Stromal cell of bone marrow (primary cell): ENCODE measurements around the gene YRDC.
"Not testable (repeated sequence)": the region's sequence is repeated elsewhere in the genome, so short reads cannot be mapped to it uniquely, and the experiment has no call there.

Experiments used
- DNase-seq: peaks from one replicate; pipeline ENCODE4 v3.0.0-alpha.2; 2012; ENCODE audit warnings: low read depth

The YRDC gene

GRCh38 chr1:37821481-37821880 is 13.5 kb upstream of the YRDC start:
- no peak for DNase-seq

GRCh38 chr1:37817481-37817880 is 9.5 kb upstream of the YRDC start:
- DNase-seq: no peak

GRCh38 chr1:37814252-37814651 is 6.2 kb upstream of the YRDC start:
- peak; percentile 9 for DNase-seq

GRCh38 chr1:37813529-37814145 is 5.6 kb upstream of the YRDC start:
- no peak for DNase-seq

- DNase-seq: peak; percentile 69
Observed at GRCh38 chr1:37811027-37811655, 3.1 kb upstream of the YRDC start.

GRCh38 chr1:37809942-37810341 is 1.9 kb upstream of the YRDC start:
- DNase-seq: peak; percentile 49

GRCh38 chr1:37808369-37809319 is 636 bp upstream of the YRDC start:
- peak; percentile 57 for DNase-seq

GRCh38 chr1:37807220-37807554 is 821 bp downstream of the YRDC start:
- DNase-seq: no peak

GRCh38 chr1:37802439-37802838 is 5.6 kb downstream of the YRDC start:
- no peak for DNase-seq

GRCh38 chr1:37797750-37798345 is 10.2 kb downstream of the YRDC start:
- no peak for DNase-seq

- no peak for DNase-seq
Observed at GRCh38 chr1:37795340-37796125, 12.5 kb downstream of the YRDC start.

- no peak for DNase-seq
Observed at GRCh38 chr1:37794372-37795339, 13.4 kb downstream of the YRDC start.

- no peak for DNase-seq
Observed at GRCh38 chr1:37793773-37794371, 14.1 kb downstream of the YRDC start, which contains the start of gene MANEAL. MANEAL (plus strand) TSS chr1:37793847; CDS start chr1:37794183, 336 bp downstream.

- no peak for DNase-seq
Observed at GRCh38 chr1:37792943-37793686, 14.9 kb downstream of the YRDC start.

GRCh38 chr1:37782491-37782890 is 25.5 kb downstream of the YRDC start:
- DNase-seq: no peak

- no peak for DNase-seq
Observed at GRCh38 chr1:37778654-37779053, 29.4 kb downstream of the YRDC start.

GRCh38 chr1:37776946-37777516 is 31.0 kb downstream of the YRDC start:
- no peak for DNase-seq

GRCh38 chr1:37771440-37771839 is 36.6 kb downstream of the YRDC start:
- not testable (repeated sequence) for DNase-seq

GRCh38 chr1:37767488-37767887 is 40.5 kb downstream of the YRDC start:
- DNase-seq: no peak
